ENCODE measurements around the gene PLCB2.

Gene PLCB2

GRCh38 chr15:40323953-40324937 lies 16.5 kb upstream of the PLCB2 start:
- no peak for FAIRE-seq

GRCh38 chr15:40323239-40323952 lies 15.7 kb upstream of the PLCB2 start, which contains the start of gene INAFM2:
Gene INAFM2 (plus strand): TSS chr15:40323692. CDS start chr15:40324056, 364 bp downstream.
- no peak for FAIRE-seq

- FAIRE-seq, result no peak
Measured at GRCh38 chr15:40322531-40323238, 14.9 kb upstream of the PLCB2 start.

GRCh38 chr15:40320931-40321371 lies 13.2 kb upstream of the PLCB2 start:
- peak; percentile 19 for FAIRE-seq

- FAIRE-seq, result no peak
Measured at GRCh38 chr15:40320409-40320808, 12.7 kb upstream of the PLCB2 start.

GRCh38 chr15:40317580-40317979 lies 9.8 kb upstream of the PLCB2 start:
- FAIRE-seq, result no peak

- FAIRE-seq, result no peak
Measured at GRCh38 chr15:40316931-40317330, 9.2 kb upstream of the PLCB2 start.

- no peak for FAIRE-seq
Measured at GRCh38 chr15:40314723-40315276, 7.1 kb upstream of the PLCB2 start.

GRCh38 chr15:40313531-40314398 lies 6.0 kb upstream of the PLCB2 start:
- FAIRE-seq, result no peak

GRCh38 chr15:40312370-40313158 lies 4.8 kb upstream of the PLCB2 start:
- FAIRE-seq, result no peak

- no peak for FAIRE-seq
Measured at GRCh38 chr15:40310993-40311392, 3.3 kb upstream of the PLCB2 start.

- no peak for FAIRE-seq
Measured at GRCh38 chr15:40310001-40310959, 2.5 kb upstream of the PLCB2 start.

GRCh38 chr15:40309344-40309862 lies 1.7 kb upstream of the PLCB2 start:
- no peak for FAIRE-seq

GRCh38 chr15:40306908-40307307 lies 827 bp downstream of the PLCB2 start:
- FAIRE-seq, result no peak

- no peak for FAIRE-seq
Measured at GRCh38 chr15:40306371-40306770, 1.4 kb downstream of the PLCB2 start.

GRCh38 chr15:40305281-40305680 lies 2.5 kb downstream of the PLCB2 start:
- FAIRE-seq, result no peak

GRCh38 chr15:40303576-40303975 lies 4.2 kb downstream of the PLCB2 start:
- no peak for FAIRE-seq

- FAIRE-seq, result no peak
Measured at GRCh38 chr15:40302981-40303380, 4.8 kb downstream of the PLCB2 start.

- no peak for FAIRE-seq
Measured at GRCh38 chr15:40302288-40302886, 5.3 kb downstream of the PLCB2 start.
